Endothelial cell (in vitro differentiated cells): Measurements from ENCODE around the gene CUL9. TPM values are rescaled to one million over a fixed set of nuclear protein-coding genes. Genes with fewer than 3 reads are reported as not detected.

Experiments
- DNase-seq: peaks from one replicate; pipeline ENCODE4 v3.0.0; 2021; ENCODE audit warnings: low spot score
- H3K27ac Mint-ChIP-seq: one replicate; pipeline ENCODE4 v1.8.0; 2021; ENCODE audit warnings: mixed read lengths, inconsistent platforms; ENCODE audit not compliant: unreplicated experiment
- H3K27me3 Mint-ChIP-seq: one replicate; pipeline ENCODE4 v1.8.0; 2021; ENCODE audit warnings: mild to moderate bottlenecking, moderate library complexity, mixed read lengths, inconsistent platforms; ENCODE audit not compliant: unreplicated experiment
- H3K36me3 Mint-ChIP-seq: one replicate; pipeline ENCODE4 v1.8.0; 2021; ENCODE audit warnings: mild to moderate bottlenecking, low read depth, mixed read lengths, inconsistent platforms; ENCODE audit not compliant: unreplicated experiment
- H3K4me1 Mint-ChIP-seq: one replicate; pipeline ENCODE4 v1.8.0; 2021; ENCODE audit warnings: mild to moderate bottlenecking, mixed read lengths, inconsistent platforms; ENCODE audit not compliant: unreplicated experiment
- H3K4me3 Mint-ChIP-seq: one replicate; pipeline ENCODE4 v1.8.0; 2021; ENCODE audit warnings: mild to moderate bottlenecking, mixed read lengths, inconsistent platforms; ENCODE audit not compliant: unreplicated experiment
- H3K9me3 Mint-ChIP-seq: one replicate; pipeline ENCODE4 v1.8.0; 2021; ENCODE audit warnings: mixed read lengths, inconsistent platforms; ENCODE audit not compliant: unreplicated experiment
- total RNA-seq: library from RNA; stranded (reverse); fragmentation: NEBNext Ultra II Directional; extraction: Animal tissue kit (Norgen Biotek cat#: 25700); gene quantifications from one replicate; pipeline ENCODE4 v1.2.1, GENCODE V29; 2021; ENCODE audit not compliant: unreplicated experiment
- TF ChIP-seq, protein P1 (sequence below): fragments of 200-600 bp; sonication (generic); IDR thresholded peaks from one replicate; pipeline ENCODE4 v1.5.0; 2021; ENCODE audit warnings: antibody characterized with exemption; ENCODE audit not compliant: unreplicated experiment

Gene CUL9
- total RNA-seq, 1 donor from 2014 or later, result 55.4 TPM

- Mint-ChIP-seq H3K9me3 (no peaks in the 10 kb centered on the region), H3K4me3 (peak overlapping the region; percentile 70), H3K27me3 (peaks cover 5% of the 10 kb centered on the region), H3K36me3 (peaks cover 26% of the 10 kb centered on the region), H3K27ac (peak overlapping the region; percentile 63), H3K4me1 (peaks cover 8% of the 10 kb centered on the region)
- DNase-seq, result peak; percentile 95
- TF ChIP-seq, protein P1, sequence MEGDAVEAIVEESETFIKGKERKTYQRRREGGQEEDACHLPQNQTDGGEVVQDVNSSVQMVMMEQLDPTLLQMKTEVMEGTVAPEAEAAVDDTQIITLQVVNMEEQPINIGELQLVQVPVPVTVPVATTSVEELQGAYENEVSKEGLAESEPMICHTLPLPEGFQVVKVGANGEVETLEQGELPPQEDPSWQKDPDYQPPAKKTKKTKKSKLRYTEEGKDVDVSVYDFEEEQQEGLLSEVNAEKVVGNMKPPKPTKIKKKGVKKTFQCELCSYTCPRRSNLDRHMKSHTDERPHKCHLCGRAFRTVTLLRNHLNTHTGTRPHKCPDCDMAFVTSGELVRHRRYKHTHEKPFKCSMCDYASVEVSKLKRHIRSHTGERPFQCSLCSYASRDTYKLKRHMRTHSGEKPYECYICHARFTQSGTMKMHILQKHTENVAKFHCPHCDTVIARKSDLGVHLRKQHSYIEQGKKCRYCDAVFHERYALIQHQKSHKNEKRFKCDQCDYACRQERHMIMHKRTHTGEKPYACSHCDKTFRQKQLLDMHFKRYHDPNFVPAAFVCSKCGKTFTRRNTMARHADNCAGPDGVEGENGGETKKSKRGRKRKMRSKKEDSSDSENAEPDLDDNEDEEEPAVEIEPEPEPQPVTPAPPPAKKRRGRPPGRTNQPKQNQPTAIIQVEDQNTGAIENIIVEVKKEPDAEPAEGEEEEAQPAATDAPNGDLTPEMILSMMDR, result peak; percentile 88
Observed at GRCh38 chr6:43143235-43144128, 38.5 kb upstream of the CUL9 start.

- Mint-ChIP-seq H3K27ac (no peak overlapping the region), H3K36me3 (peaks cover 24% of the 10 kb centered on the region), H3K27me3 (peaks cover 5% of the 10 kb centered on the region), H3K4me1 (peaks cover 8% of the 10 kb centered on the region), H3K4me3 (no peak overlapping the region), H3K9me3 (no peaks in the 10 kb centered on the region)
- TF ChIP-seq, protein P1, result no peak
- DNase-seq, result no peak
Observed at GRCh38 chr6:43144879-43145278, 37.1 kb upstream of the CUL9 start.

GRCh38 chr6:43146261-43146660 is 35.7 kb upstream of the CUL9 start:
- DNase-seq, result no peak
- H3K27me3 Mint-ChIP-seq, result peaks cover 3% of the 10 kb centered on the region
- peaks cover 6% of the 10 kb centered on the region for H3K4me1 Mint-ChIP-seq
- peak overlapping the region; percentile 31 for H3K4me3 Mint-ChIP-seq
- TF ChIP-seq, protein P1, result no peak
- H3K27ac Mint-ChIP-seq, result no peak overlapping the region
- no peaks in the 10 kb centered on the region for H3K9me3 Mint-ChIP-seq
- H3K36me3 Mint-ChIP-seq, result peaks cover 25% of the 10 kb centered on the region

DNA sequence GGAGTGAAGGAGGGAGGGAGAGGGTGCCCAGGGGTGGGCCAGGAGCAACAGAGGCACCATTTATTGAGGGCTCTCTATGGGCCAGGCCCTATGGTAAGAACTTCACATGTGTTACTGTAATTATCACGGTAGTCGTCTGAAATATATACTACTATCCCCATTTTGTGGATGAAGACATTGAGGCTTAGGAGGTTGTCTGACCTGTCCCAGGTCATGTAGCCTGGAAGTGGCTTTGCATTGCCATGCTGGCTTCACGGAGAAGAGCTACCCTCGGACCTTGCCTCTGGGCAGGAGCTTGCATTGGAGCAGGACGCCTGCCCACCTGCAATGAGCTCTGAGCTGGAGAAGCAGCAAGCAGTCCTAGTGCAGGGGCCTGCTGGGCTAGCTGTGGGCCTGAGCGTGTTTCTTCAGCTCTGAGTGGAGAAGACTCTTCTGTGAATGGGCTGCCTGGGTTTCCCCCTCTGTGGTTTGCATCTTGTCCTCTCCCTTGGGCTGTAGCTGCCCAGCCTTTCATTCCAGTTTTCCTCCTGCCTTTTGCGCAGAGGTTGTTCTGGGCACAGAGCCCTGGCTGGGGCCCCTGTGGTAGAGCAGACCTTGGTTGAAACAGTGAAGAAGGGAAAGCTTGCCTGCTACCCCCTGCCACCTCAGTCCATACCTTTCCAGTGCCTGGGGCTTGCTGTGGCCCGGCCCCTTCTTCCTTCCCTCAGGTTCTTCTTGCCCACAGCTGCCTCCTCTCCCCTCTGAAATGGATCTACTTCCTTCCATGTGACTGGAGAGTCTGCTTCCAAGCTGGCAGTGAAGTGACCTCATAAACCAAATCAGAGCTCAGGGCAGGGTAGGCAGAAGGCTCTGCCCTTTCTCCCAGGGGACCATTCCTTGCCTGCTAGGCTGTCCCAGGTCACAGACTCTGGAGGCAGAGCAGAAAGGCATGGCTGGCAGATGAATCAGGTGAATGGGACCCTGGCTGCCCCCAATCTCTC is 35.0 kb upstream of the CUL9 start:
- no peaks in the 10 kb centered on the region for H3K9me3 Mint-ChIP-seq
- H3K27me3 Mint-ChIP-seq, result peaks cover 2% of the 10 kb centered on the region
- H3K36me3 Mint-ChIP-seq, result peaks cover 24% of the 10 kb centered on the region
- TF ChIP-seq, protein P1, result no peak
- peaks cover 6% of the 10 kb centered on the region for H3K4me1 Mint-ChIP-seq
- DNase-seq, result no peak
- H3K4me3 Mint-ChIP-seq, result peak overlapping the region; percentile 31
- no peak overlapping the region for H3K27ac Mint-ChIP-seq
